ENCODE measurements around the gene KMT5B.

- TF ChIP-seq, protein P1, sequence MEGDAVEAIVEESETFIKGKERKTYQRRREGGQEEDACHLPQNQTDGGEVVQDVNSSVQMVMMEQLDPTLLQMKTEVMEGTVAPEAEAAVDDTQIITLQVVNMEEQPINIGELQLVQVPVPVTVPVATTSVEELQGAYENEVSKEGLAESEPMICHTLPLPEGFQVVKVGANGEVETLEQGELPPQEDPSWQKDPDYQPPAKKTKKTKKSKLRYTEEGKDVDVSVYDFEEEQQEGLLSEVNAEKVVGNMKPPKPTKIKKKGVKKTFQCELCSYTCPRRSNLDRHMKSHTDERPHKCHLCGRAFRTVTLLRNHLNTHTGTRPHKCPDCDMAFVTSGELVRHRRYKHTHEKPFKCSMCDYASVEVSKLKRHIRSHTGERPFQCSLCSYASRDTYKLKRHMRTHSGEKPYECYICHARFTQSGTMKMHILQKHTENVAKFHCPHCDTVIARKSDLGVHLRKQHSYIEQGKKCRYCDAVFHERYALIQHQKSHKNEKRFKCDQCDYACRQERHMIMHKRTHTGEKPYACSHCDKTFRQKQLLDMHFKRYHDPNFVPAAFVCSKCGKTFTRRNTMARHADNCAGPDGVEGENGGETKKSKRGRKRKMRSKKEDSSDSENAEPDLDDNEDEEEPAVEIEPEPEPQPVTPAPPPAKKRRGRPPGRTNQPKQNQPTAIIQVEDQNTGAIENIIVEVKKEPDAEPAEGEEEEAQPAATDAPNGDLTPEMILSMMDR (IDR thresholded peaks at IDR 0.05): no peak
- no peak for TF ChIP-seq POLR2A (IDR thresholded peaks at IDR 0.05)
Measured at GRCh38 chr11:68116974-68117373, 96.1 kb downstream of the KMT5B start.

All from thyroid gland (tissue), 4 donors.